Endodermal cell (in vitro differentiated cells): ENCODE measurements around the gene INPP5K. TPM values are rescaled to one million over a fixed set of nuclear protein-coding genes. Genes with fewer than 3 reads are reported as not detected.
A peak's percentile ranks its signal among the peaks of the same experiment; 100 is the strongest.

ENCODE experiments used
- DNase-seq: peaks from one replicate; pipeline ENCODE4 v3.0.0-alpha.2; 2017
- H3K27ac ChIP-seq: 2 replicates; pipeline ENCODE4 v1.5.1; 2013; ENCODE audit warnings: mild to moderate bottlenecking, low read depth, low read length, moderate library complexity
- H3K27me3 ChIP-seq: 2 replicates; pipeline ENCODE4 v1.6.1; 2013; ENCODE audit warnings: mild to moderate bottlenecking, low read length, moderate library complexity; ENCODE audit not compliant: insufficient read depth, control insufficient read depth, poor library complexity, severe bottlenecking
- H3K36me3 ChIP-seq: 2 replicates; pipeline ENCODE4 v1.7.0; 2013; ENCODE audit warnings: mild to moderate bottlenecking, low read length, moderate library complexity; ENCODE audit not compliant: control insufficient read depth, insufficient read depth
- H3K4me1 ChIP-seq: one replicate; pipeline ENCODE4 v1.7.0; 2013; ENCODE audit warnings: low read length; ENCODE audit not compliant: control insufficient read depth, insufficient read depth
- H3K4me3 ChIP-seq: 2 replicates; pipeline ENCODE4 v1.5.1; 2013; ENCODE audit warnings: mild to moderate bottlenecking, low read length, moderate library complexity
- H3K9ac ChIP-seq: 2 replicates; pipeline ENCODE4 v1.6.1; 2013; ENCODE audit warnings: mild to moderate bottlenecking, low read length, moderate library complexity; ENCODE audit not compliant: poor library complexity, severe bottlenecking; ENCODE audit errors: extremely low read depth
- H3K9me3 ChIP-seq: 2 replicates; pipeline ENCODE4 v1.6.1; 2013; ENCODE audit warnings: mild to moderate bottlenecking, low read length, moderate library complexity; ENCODE audit not compliant: control insufficient read depth
- H3K27ac Mint-ChIP-seq: 2 replicates; pipeline ENCODE4 v1.8.0; 2020; ENCODE audit warnings: mixed read lengths
- H3K27me3 Mint-ChIP-seq: 2 replicates; pipeline ENCODE4 v1.8.0; 2021; ENCODE audit warnings: mild to moderate bottlenecking, mixed read lengths; ENCODE audit not compliant: insufficient read depth
- H3K36me3 Mint-ChIP-seq: 2 replicates; pipeline ENCODE4 v1.8.0; 2020; ENCODE audit warnings: low read depth, mixed read lengths
- H3K4me1 Mint-ChIP-seq: 2 replicates; pipeline ENCODE4 v1.8.0; 2020; ENCODE audit warnings: mixed read lengths
- H3K4me3 Mint-ChIP-seq: 2 replicates; pipeline ENCODE4 v1.8.0; 2020; ENCODE audit warnings: mild to moderate bottlenecking, moderate library complexity, mixed read lengths
- H3K9me3 Mint-ChIP-seq: 2 replicates; pipeline ENCODE4 v1.8.0; 2020; ENCODE audit warnings: mild to moderate bottlenecking, mixed read lengths
- CTCF ChIP-seq: fragments of 200-600 bp; sonication (generic); conservative IDR thresholded peaks from 2 replicates; pipeline ENCODE4 v1.5.0; 2021; ENCODE audit warnings: antibody characterized with exemption, mild to moderate bottlenecking
- WGBS, 2 experiments: methylation state at CpG; one replicate each; pipeline versions ENCODE4 v1.1.5 to v1.1.7; 2013; ENCODE audit warnings: missing lambda C conversion rate in 2 of 2, mixed read lengths in 1 of 2; ENCODE audit not compliant: insufficient coverage in 1 of 2, insufficient read length in 1 of 2; 5-methylcytosine and 5-hydroxymethylcytosine counted together
- total RNA-seq, 2 donors: library from RNA; stranded (reverse); fragmentation: NEBNext Ultra II Directional in 1 of 2; extraction: Animal tissue kit (Norgen Biotek cat#: 25700) in 1 of 2; gene quantifications; 2 replicates in 1 of 2; 3 replicates in 1 of 2; pipeline ENCODE4 v1.2.1, GENCODE V29; 2021

The INPP5K gene
- total RNA-seq, 2 donors from 2014 or later, result 22.2 to 30.0 TPM

- Histone ChIP-seq H3K36me3 (peaks cover 4% of the 10 kb centered on the region), H3K27me3 (no peaks in the 10 kb centered on the region), H3K4me3 (no peak overlapping the region), H3K9me3 (no peaks in the 10 kb centered on the region), H3K27ac (no peak overlapping the region), H3K4me1 (no peaks in the 10 kb centered on the region), H3K9ac (no peak overlapping the region)
- Mint-ChIP-seq H3K4me1 (peaks cover 5% of the 10 kb centered on the region), H3K36me3 (peaks cover 22% of the 10 kb centered on the region), H3K27ac (no peak overlapping the region), H3K4me3 (no peak overlapping the region), H3K9me3 (no peaks in the 10 kb centered on the region), H3K27me3 (peaks cover 2% of the 10 kb centered on the region)
- no peak for DNase-seq
- WGBS, 2 experiments, result 85 to 92% methylated on average over 6 of the region's 6 CpGs
- TF ChIP-seq CTCF, result no peak
Observed at GRCh38 chr17:1460233-1460632, 56.2 kb downstream of the INPP5K start.

- Mint-ChIP-seq H3K4me3 (peak within 1 kb of the TSS; percentile 86), H3K27ac (peak within 1 kb of the TSS; percentile 91), H3K27me3 (peaks cover 2% of the 10 kb centered on the region), H3K36me3 (peaks cover 22% of the 10 kb centered on the region), H3K9me3 (no peaks in the 10 kb centered on the region), H3K4me1 (peaks cover 11% of the 10 kb centered on the region)
- no peaks in the 10 kb centered on the region for H3K9me3 ChIP-seq
- H3K36me3 ChIP-seq, result peaks cover 31% of the 10 kb centered on the region
- peak within 1 kb of the TSS; percentile 91 for H3K4me3 ChIP-seq
- 1 to 4% methylated on average over 25 to 93 of the region's 93 CpGs for WGBS, 2 experiments
- DNase-seq, result peak; percentile 100
- H3K4me1 ChIP-seq, result no peaks in the 10 kb centered on the region
- H3K9ac ChIP-seq, result peak within 1 kb of the TSS; percentile 95
- no peak for TF ChIP-seq CTCF
- H3K27ac ChIP-seq, result peak within 1 kb of the TSS; percentile 86
- no peaks in the 10 kb centered on the region for H3K27me3 ChIP-seq
Observed at GRCh38 chr17:1455797-1456599, 60.4 kb downstream of the INPP5K start, which contains the start of gene CRK. CRK (minus strand) TSS chr17:1456232; CDS start chr17:1456117, 115 bp downstream.

- no peaks in the 10 kb centered on the region for H3K9me3 Mint-ChIP-seq
- Histone ChIP-seq H3K36me3 (peaks cover 31% of the 10 kb centered on the region), H3K4me3 (peak overlapping the region; percentile 91), H3K27ac (peak overlapping the region; percentile 86), H3K4me1 (no peaks in the 10 kb centered on the region), H3K9me3 (no peaks in the 10 kb centered on the region), H3K27me3 (no peaks in the 10 kb centered on the region), H3K9ac (peak overlapping the region; percentile 95)
- peak overlapping the region; percentile 91 for H3K27ac Mint-ChIP-seq
- peaks cover 26% of the 10 kb centered on the region for H3K36me3 Mint-ChIP-seq
- peaks cover 11% of the 10 kb centered on the region for H3K4me1 Mint-ChIP-seq
- 1% methylated on average over 11 to 31 of the region's 31 CpGs for WGBS, 2 experiments
- TF ChIP-seq CTCF, result peak; percentile 80
- H3K27me3 Mint-ChIP-seq, result peaks cover 2% of the 10 kb centered on the region
- peak overlapping the region; percentile 86 for H3K4me3 Mint-ChIP-seq
- peak; percentile 91 for DNase-seq
Observed at GRCh38 chr17:1455291-1455796, 61.1 kb downstream of the INPP5K start.
